HCT116 (cell line): ENCODE measurements around the gene DLD. TPM values are rescaled to one million over a fixed set of nuclear protein-coding genes. Genes with fewer than 3 reads are reported as not detected.

Experiments used
- ATAC-seq: fragments of 200-7000 bp; cut with Tn5 transposase; 2 replicates; pipeline ENCODE4 v1.9.1; 2020; ENCODE audit warnings: mild to moderate bottlenecking, moderate library complexity
- BruUV-seq: library from RNA; stranded (reverse); fragments of 400-500 nt; replicated peaks from 2 replicates; lab custom pipeline; 2021; lab: Mats Ljungman, UMichigan
- CTCF ChIA-PET: fragments of 300-600 bp; sonication (Branson Sonifier 250); formaldehyde crosslinking; loops from one replicate; lab custom pipeline; 2021; ENCODE audit warnings: antibody characterized with exemption; lab: Charles Lee
- POLR2A ChIA-PET: fragments of 300-600, 350-600 bp; sonication (Branson Sonifier 250); formaldehyde crosslinking; loops from one replicate; lab custom pipeline; 2021; ENCODE audit warnings: antibody characterized with exemption; lab: Charles Lee
- RAD21 ChIA-PET, 2 experiments: fragments of 300-600 bp; sonication (Branson Sonifier 250); formaldehyde crosslinking; loops; one replicate each; lab custom pipeline; 2023; ENCODE audit warnings: low total read pairs in 2 of 2; ENCODE audit not compliant: uncharacterized antibody in 2 of 2, unreplicated experiment in 2 of 2, low non-redundant PET in 1 of 2; lab: Charles Lee
- DNase-seq: peaks from one replicate; pipeline ENCODE4 v3.0.0-alpha.2; 2010; ENCODE audit warnings: low read depth, low spot score
- H2AFZ ChIP-seq: fragments of 200-600 bp; shearing (Covaris generic), sonication (generic); 2 replicates; pipeline ENCODE4 v1.6.1; 2017; ENCODE audit warnings: low read depth, mixed run types, mixed read lengths, antibody characterized with exemption, low read length; ENCODE audit not compliant: poor library complexity, severe bottlenecking
- H3K27ac ChIP-seq: 2 replicates; pipeline ENCODE4 v1.5.1; 2012; ENCODE audit warnings: low read depth, low read length
- H3K27me3 ChIP-seq: fragments of 200-600 bp; sonication (generic); 2 replicates; pipeline ENCODE4 v1.6.1; 2016; ENCODE audit warnings: mixed run types, low read length, mixed read lengths; ENCODE audit not compliant: insufficient read depth
- H3K36me3 ChIP-seq, 2 experiments: fragments of 200-500 bp in 1 of 2; fragments of 200-600 bp in 1 of 2; sonication (Bioruptor generic) in 1 of 2; sonication (generic) in 1 of 2; 2 replicates each; pipeline versions ENCODE4 v1.5.1 to v1.6.1; 2014 to 2016; ENCODE audit warnings: low read length in 2 of 2, inconsistent platforms in 1 of 2, mixed read lengths in 1 of 2, mixed run types in 1 of 2; ENCODE audit not compliant: insufficient read depth in 2 of 2, control insufficient read depth in 1 of 2
- H3K4me1 ChIP-seq, 2 experiments: fragments of 200-600 bp in 1 of 2; sonication (generic) in 1 of 2; 2 replicates each; pipeline versions ENCODE4 v1.5.1 to v1.6.1; 2012 to 2017; ENCODE audit warnings: low read length in 2 of 2, inconsistent platforms in 1 of 2, mild to moderate bottlenecking in 1 of 2, mixed read lengths in 1 of 2, mixed run types in 1 of 2, moderate library complexity in 1 of 2; ENCODE audit not compliant: insufficient read depth in 2 of 2, control insufficient read depth in 1 of 2
- H3K4me2 ChIP-seq: fragments of 200-600 bp; sonication (generic); 2 replicates; pipeline ENCODE4 v1.6.1; 2017; ENCODE audit warnings: mixed run types, low read length, mixed read lengths
- H3K4me3 ChIP-seq, 2 experiments: fragments of 200-600 bp in 1 of 2; sonication (generic) in 1 of 2; replicated peaks in 1 of 2; 2 replicates each; pipeline ENCODE4 v1.5.1; 2011 to 2016; ENCODE audit warnings: low read length in 2 of 2, control low read depth in 1 of 2, low read depth in 1 of 2, mild to moderate bottlenecking in 1 of 2, mixed read lengths in 1 of 2, mixed run types in 1 of 2
- H3K79me2 ChIP-seq: fragments of 200-600 bp; sonication (generic); 2 replicates; pipeline ENCODE4 v1.6.1; 2017; ENCODE audit warnings: mild to moderate bottlenecking, mixed run types, low read length, moderate library complexity, mixed read lengths; ENCODE audit not compliant: insufficient read depth
- H3K9ac ChIP-seq: fragments of 200-600 bp; sonication (generic); 2 replicates; pipeline ENCODE4 v1.6.1; 2016; ENCODE audit warnings: low read length, mixed read lengths
- H3K9me2 ChIP-seq: fragments of 200-600 bp; sonication (generic), shearing (Covaris generic); 2 replicates; pipeline ENCODE4 v1.6.1; 2017; ENCODE audit warnings: mixed run types, mild to moderate bottlenecking, moderate library complexity; ENCODE audit not compliant: insufficient read depth
- H3K9me3 ChIP-seq, 2 experiments: fragments of 200-500 bp in 1 of 2; fragments of 200-600 bp in 1 of 2; sonication (Bioruptor generic) in 1 of 2; sonication (generic) in 1 of 2; 2 replicates each; pipeline ENCODE4 v1.6.1; 2014 to 2017; ENCODE audit warnings: low read length in 2 of 2, mixed read lengths in 2 of 2, inconsistent platforms in 1 of 2, low read depth in 1 of 2, mild to moderate bottlenecking in 1 of 2, mixed run types in 1 of 2, moderate library complexity in 1 of 2; ENCODE audit not compliant: control insufficient read depth in 1 of 2, insufficient read depth in 1 of 2
- H4K20me1 ChIP-seq: fragments of 200-600 bp; sonication (generic), shearing (Covaris generic); 2 replicates; pipeline ENCODE4 v1.6.1; 2017; ENCODE audit warnings: mixed run types, mild to moderate bottlenecking, moderate library complexity; ENCODE audit not compliant: insufficient read depth
- CBX3 ChIP-seq: IDR thresholded peaks from 2 replicates; pipeline ENCODE4 v1.6.1; 2012; ENCODE audit warnings: low read depth
- CTCF ChIP-seq, 3 experiments: fragments of 200-600 bp in 1 of 3; sonication (generic) in 1 of 3; IDR thresholded peaks in 2 of 3; conservative IDR thresholded peaks in 1 of 3; 2 replicates each; pipeline ENCODE4 v1.5.1; 2012 to 2017; ENCODE audit warnings: low read depth in 2 of 3, low read length in 2 of 3, antibody characterized with exemption in 1 of 3, borderline replicate concordance in 1 of 3, control low read depth in 1 of 3, mild to moderate bottlenecking in 1 of 3, mixed read lengths in 1 of 3, mixed run types in 1 of 3, moderate library complexity in 1 of 3; ENCODE audit not compliant: insufficient read depth in 1 of 3
- SIN3A ChIP-seq: IDR thresholded peaks from 2 replicates; pipeline ENCODE4 v1.6.1; 2012; ENCODE audit warnings: low read depth
- YY1 ChIP-seq: IDR thresholded peaks from 2 replicates; pipeline ENCODE4 v1.6.1; 2011; ENCODE audit warnings: low read length, low read depth, moderate library complexity, mild to moderate bottlenecking; ENCODE audit not compliant: insufficient replicate concordance; ENCODE audit errors: extremely low read depth
- ZBTB33 ChIP-seq: IDR thresholded peaks from 2 replicates; pipeline ENCODE4 v1.6.1; 2011; ENCODE audit warnings: mild to moderate bottlenecking, low read length, moderate library complexity; ENCODE audit not compliant: insufficient replicate concordance; ENCODE audit errors: extremely low read depth
- ZFX ChIP-seq: fragments of 450-650 bp; IDR thresholded peaks from 2 replicates; pipeline ENCODE4 v1.6.1; 2017
- ZNF274 ChIP-seq: fragments of 200-500 bp; sonication (Bioruptor generic); IDR thresholded peaks from 2 replicates; pipeline ENCODE4 v1.6.1; 2014; ENCODE audit warnings: mild to moderate bottlenecking, low read depth, low read length, inconsistent platforms
- intact Hi-C: fragments of 100-400 bp; cut with micrococcal nuclease; formaldehyde crosslinking; loops from 2 replicates; pipeline ENCODE4 v1.10.0; 2022
- total RNA-seq: library from RNA; stranded (reverse); gene quantifications from one replicate; pipeline ENCODE4 v1.2.1, GENCODE V29; 2021; ENCODE audit not compliant: unreplicated experiment
- TF ChIP-seq, protein P1 (sequence below): IDR thresholded peaks from 2 replicates; pipeline ENCODE4 v1.6.1; 2012; ENCODE audit warnings: low read depth

DLD gene
- total RNA-seq, 1 experiment from 2014 or later: 104 TPM

GRCh38 chr7:107931740-107932515 lies 40.9 kb downstream of the DLD start:
- peaks cover 17 to 34% of the 10 kb centered on the region in 2 experiments; a peak in 3 of 4 replicates for H3K36me3 ChIP-seq
- H3K4me2 ChIP-seq: no peak overlapping the region
- intact Hi-C loops: no loop called here
- no peak for TF ChIP-seq ZNF274
- TF ChIP-seq ZBTB33: no peak
- TF ChIP-seq CBX3: no peak
- no peak for TF ChIP-seq YY1
- no peak for TF ChIP-seq CTCF (IDR thresholded peaks at IDR 0.05 in 2 of 3, conservative IDR thresholded peaks at IDR 0.05 in 1 of 3; ENCODE audit: borderline replicate concordance in 1 of 3, insufficient read depth in 1 of 3, low read depth in 2 of 3, low read length in 2 of 3)
- TF ChIP-seq SIN3A: no peak
- TF ChIP-seq, protein P1, sequence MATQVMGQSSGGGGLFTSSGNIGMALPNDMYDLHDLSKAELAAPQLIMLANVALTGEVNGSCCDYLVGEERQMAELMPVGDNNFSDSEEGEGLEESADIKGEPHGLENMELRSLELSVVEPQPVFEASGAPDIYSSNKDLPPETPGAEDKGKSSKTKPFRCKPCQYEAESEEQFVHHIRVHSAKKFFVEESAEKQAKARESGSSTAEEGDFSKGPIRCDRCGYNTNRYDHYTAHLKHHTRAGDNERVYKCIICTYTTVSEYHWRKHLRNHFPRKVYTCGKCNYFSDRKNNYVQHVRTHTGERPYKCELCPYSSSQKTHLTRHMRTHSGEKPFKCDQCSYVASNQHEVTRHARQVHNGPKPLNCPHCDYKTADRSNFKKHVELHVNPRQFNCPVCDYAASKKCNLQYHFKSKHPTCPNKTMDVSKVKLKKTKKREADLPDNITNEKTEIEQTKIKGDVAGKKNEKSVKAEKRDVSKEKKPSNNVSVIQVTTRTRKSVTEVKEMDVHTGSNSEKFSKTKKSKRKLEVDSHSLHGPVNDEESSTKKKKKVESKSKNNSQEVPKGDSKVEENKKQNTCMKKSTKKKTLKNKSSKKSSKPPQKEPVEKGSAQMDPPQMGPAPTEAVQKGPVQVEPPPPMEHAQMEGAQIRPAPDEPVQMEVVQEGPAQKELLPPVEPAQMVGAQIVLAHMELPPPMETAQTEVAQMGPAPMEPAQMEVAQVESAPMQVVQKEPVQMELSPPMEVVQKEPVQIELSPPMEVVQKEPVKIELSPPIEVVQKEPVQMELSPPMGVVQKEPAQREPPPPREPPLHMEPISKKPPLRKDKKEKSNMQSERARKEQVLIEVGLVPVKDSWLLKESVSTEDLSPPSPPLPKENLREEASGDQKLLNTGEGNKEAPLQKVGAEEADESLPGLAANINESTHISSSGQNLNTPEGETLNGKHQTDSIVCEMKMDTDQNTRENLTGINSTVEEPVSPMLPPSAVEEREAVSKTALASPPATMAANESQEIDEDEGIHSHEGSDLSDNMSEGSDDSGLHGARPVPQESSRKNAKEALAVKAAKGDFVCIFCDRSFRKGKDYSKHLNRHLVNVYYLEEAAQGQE: no peak
- TF ChIP-seq ZFX: no peak
- no peak overlapping the region for H2AFZ ChIP-seq
- H3K27ac ChIP-seq: no peak overlapping the region
- ATAC-seq (no peak), DNase-seq (no peak)
- RAD21 ChIA-PET: no interaction called here
- H3K9me3 ChIP-seq: no peaks in the 10 kb centered on the region
- POLR2A ChIA-PET: no interaction called here
- H3K4me3 ChIP-seq: no peak overlapping the region
- peaks cover 2 to 3% of the 10 kb centered on the region in 2 experiments; a peak in 2 of 4 replicates for H3K4me1 ChIP-seq
- no peaks in the 10 kb centered on the region for H3K79me2 ChIP-seq
- CTCF ChIA-PET: no interaction called here
- no TSS peak for BruUV-seq
- H3K27me3 ChIP-seq: no peaks in the 10 kb centered on the region
- H4K20me1 ChIP-seq: no peaks in the 10 kb centered on the region
- H3K9me2 ChIP-seq: no peaks in the 10 kb centered on the region
- no peak overlapping the region for H3K9ac ChIP-seq
